ENCODE measurements around the gene SUPT4H1.
A peak's percentile ranks its signal among the peaks of the same experiment; 100 is the strongest.

The SUPT4H1 gene

GRCh38 chr17:58385359-58385899 is 33.4 kb upstream of the SUPT4H1 start:
- H3K36me3 Mint-ChIP-seq (ENCODE audit: low read depth), result no peaks in the 10 kb centered on the region
- H3K4me1 Mint-ChIP-seq (ENCODE audit: low read depth), result peaks cover 35% of the 10 kb centered on the region
- peaks cover 18% of the 10 kb centered on the region for H3K27me3 Mint-ChIP-seq
- no peak overlapping the region for H3K27ac Mint-ChIP-seq
- H3K9me3 Mint-ChIP-seq, result no peaks in the 10 kb centered on the region
- intact Hi-C loops (cut with micrococcal nuclease), result no loop called here
- H3K4me3 Mint-ChIP-seq, result no peak overlapping the region

GRCh38 chr17:58384897-58385296 is 32.9 kb upstream of the SUPT4H1 start:
- no peaks in the 10 kb centered on the region for H3K9me3 Mint-ChIP-seq
- intact Hi-C loops (cut with micrococcal nuclease), result no loop called here
- H3K36me3 Mint-ChIP-seq (ENCODE audit: low read depth), result no peaks in the 10 kb centered on the region
- H3K4me1 Mint-ChIP-seq (ENCODE audit: low read depth), result peaks cover 35% of the 10 kb centered on the region
- no peak overlapping the region for H3K27ac Mint-ChIP-seq
- H3K27me3 Mint-ChIP-seq, result peaks cover 16% of the 10 kb centered on the region
- no peak overlapping the region for H3K4me3 Mint-ChIP-seq

GRCh38 chr17:58383892-58384462 is 32.0 kb upstream of the SUPT4H1 start:
- no peaks in the 10 kb centered on the region for H3K9me3 Mint-ChIP-seq
- peaks cover 37% of the 10 kb centered on the region for H3K4me1 Mint-ChIP-seq (ENCODE audit: low read depth)
- no peak overlapping the region for H3K27ac Mint-ChIP-seq
- peaks cover 19% of the 10 kb centered on the region for H3K27me3 Mint-ChIP-seq
- no peaks in the 10 kb centered on the region for H3K36me3 Mint-ChIP-seq (ENCODE audit: low read depth)
- intact Hi-C loops (cut with micrococcal nuclease), result no loop called here
- H3K4me3 Mint-ChIP-seq, result no peak overlapping the region

- Mint-ChIP-seq H3K27ac (peak overlapping the region; percentile 1), H3K27me3 (peaks cover 20% of the 10 kb centered on the region), H3K4me3 (no peak overlapping the region), H3K36me3 (ENCODE audit: low read depth) (no peaks in the 10 kb centered on the region), H3K9me3 (no peaks in the 10 kb centered on the region), H3K4me1 (ENCODE audit: low read depth) (peaks cover 35% of the 10 kb centered on the region)
- intact Hi-C loops (cut with micrococcal nuclease), result no loop called here
Observed at GRCh38 chr17:58382872-58383242, 30.9 kb upstream of the SUPT4H1 start.

GRCh38 chr17:58382108-58382871 is 30.3 kb upstream of the SUPT4H1 start:
- peak overlapping the region; percentile 1 for H3K27ac Mint-ChIP-seq
- H3K9me3 Mint-ChIP-seq, result no peaks in the 10 kb centered on the region
- intact Hi-C loops (cut with micrococcal nuclease), result no loop called here
- H3K4me1 Mint-ChIP-seq (ENCODE audit: low read depth), result peaks cover 40% of the 10 kb centered on the region
- no peaks in the 10 kb centered on the region for H3K36me3 Mint-ChIP-seq (ENCODE audit: low read depth)
- H3K4me3 Mint-ChIP-seq, result no peak overlapping the region
- peaks cover 20% of the 10 kb centered on the region for H3K27me3 Mint-ChIP-seq

- Mint-ChIP-seq H3K27ac (no peak overlapping the region), H3K4me1 (ENCODE audit: low read depth) (peaks cover 49% of the 10 kb centered on the region), H3K4me3 (no peak overlapping the region), H3K27me3 (peaks cover 18% of the 10 kb centered on the region), H3K9me3 (no peaks in the 10 kb centered on the region), H3K36me3 (ENCODE audit: low read depth) (no peaks in the 10 kb centered on the region)
- intact Hi-C loops (cut with micrococcal nuclease), result no loop called here
Observed at GRCh38 chr17:58381124-58382035, 29.4 kb upstream of the SUPT4H1 start.

- no peaks in the 10 kb centered on the region for H3K36me3 Mint-ChIP-seq (ENCODE audit: low read depth)
- H3K27me3 Mint-ChIP-seq, result peaks cover 18% of the 10 kb centered on the region
- H3K9me3 Mint-ChIP-seq, result no peaks in the 10 kb centered on the region
- H3K27ac Mint-ChIP-seq, result no peak overlapping the region
- no peak overlapping the region for H3K4me3 Mint-ChIP-seq
- H3K4me1 Mint-ChIP-seq (ENCODE audit: low read depth), result peaks cover 55% of the 10 kb centered on the region
- intact Hi-C loops (cut with micrococcal nuclease), result no loop called here
Observed at GRCh38 chr17:58380207-58381123, 28.5 kb upstream of the SUPT4H1 start.

GRCh38 chr17:58379511-58379824 is 27.5 kb upstream of the SUPT4H1 start:
- Mint-ChIP-seq H3K9me3 (no peaks in the 10 kb centered on the region), H3K36me3 (ENCODE audit: low read depth) (no peaks in the 10 kb centered on the region), H3K4me3 (no peak overlapping the region), H3K27ac (no peak overlapping the region), H3K4me1 (ENCODE audit: low read depth) (peaks cover 55% of the 10 kb centered on the region), H3K27me3 (peaks cover 22% of the 10 kb centered on the region)
- intact Hi-C loops (cut with micrococcal nuclease), result loop anchor here (10.0 kb wide), 1 partner anchor 55 kb away; the partner anchor contains the start of gene TSPOAP1

GRCh38 chr17:58378733-58379510 is 26.9 kb upstream of the SUPT4H1 start:
- Mint-ChIP-seq H3K36me3 (ENCODE audit: low read depth) (no peaks in the 10 kb centered on the region), H3K27me3 (peaks cover 22% of the 10 kb centered on the region), H3K9me3 (no peaks in the 10 kb centered on the region), H3K4me3 (no peak overlapping the region), H3K4me1 (ENCODE audit: low read depth) (peaks cover 50% of the 10 kb centered on the region), H3K27ac (no peak overlapping the region)
- intact Hi-C loops (cut with micrococcal nuclease), result loop anchor here (10.0 kb wide), 1 partner anchor 54 kb away; the partner anchor contains the start of gene TSPOAP1

GRCh38 chr17:58377661-58378060 is 25.7 kb upstream of the SUPT4H1 start:
- intact Hi-C loops (cut with micrococcal nuclease), result loop anchor here (10.0 kb wide), 1 partner anchor 53 kb away; the partner anchor contains the start of gene TSPOAP1
- Mint-ChIP-seq H3K27me3 (peaks cover 22% of the 10 kb centered on the region), H3K9me3 (no peaks in the 10 kb centered on the region), H3K27ac (peak overlapping the region; percentile 23), H3K4me3 (no peak overlapping the region), H3K36me3 (ENCODE audit: low read depth) (no peaks in the 10 kb centered on the region), H3K4me1 (ENCODE audit: low read depth) (peaks cover 47% of the 10 kb centered on the region)

- H3K27ac Mint-ChIP-seq, result peak overlapping the region; percentile 23
- no peak overlapping the region for H3K4me3 Mint-ChIP-seq
- H3K36me3 Mint-ChIP-seq (ENCODE audit: low read depth), result no peaks in the 10 kb centered on the region
- intact Hi-C loops (cut with micrococcal nuclease), result loop anchor here (10.0 kb wide), 1 partner anchor 52 kb away; the partner anchor contains the start of gene TSPOAP1
- no peaks in the 10 kb centered on the region for H3K9me3 Mint-ChIP-seq
- peaks cover 22% of the 10 kb centered on the region for H3K27me3 Mint-ChIP-seq
- peaks cover 42% of the 10 kb centered on the region for H3K4me1 Mint-ChIP-seq (ENCODE audit: low read depth)
Observed at GRCh38 chr17:58377093-58377601, 25.1 kb upstream of the SUPT4H1 start.

- H3K36me3 Mint-ChIP-seq (ENCODE audit: low read depth), result no peaks in the 10 kb centered on the region
- intact Hi-C loops (cut with micrococcal nuclease), result loop anchor here (10.0 kb wide), 1 partner anchor 52 kb away; the partner anchor contains the start of gene TSPOAP1
- H3K27ac Mint-ChIP-seq, result peak overlapping the region; percentile 23
- H3K27me3 Mint-ChIP-seq, result peaks cover 19% of the 10 kb centered on the region
- H3K9me3 Mint-ChIP-seq, result no peaks in the 10 kb centered on the region
- peaks cover 37% of the 10 kb centered on the region for H3K4me1 Mint-ChIP-seq (ENCODE audit: low read depth)
- H3K4me3 Mint-ChIP-seq, result no peak overlapping the region
Observed at GRCh38 chr17:58376472-58377000, 24.5 kb upstream of the SUPT4H1 start.
